ENCODE data around the gene GYS1.

Gene GYS1

DNA sequence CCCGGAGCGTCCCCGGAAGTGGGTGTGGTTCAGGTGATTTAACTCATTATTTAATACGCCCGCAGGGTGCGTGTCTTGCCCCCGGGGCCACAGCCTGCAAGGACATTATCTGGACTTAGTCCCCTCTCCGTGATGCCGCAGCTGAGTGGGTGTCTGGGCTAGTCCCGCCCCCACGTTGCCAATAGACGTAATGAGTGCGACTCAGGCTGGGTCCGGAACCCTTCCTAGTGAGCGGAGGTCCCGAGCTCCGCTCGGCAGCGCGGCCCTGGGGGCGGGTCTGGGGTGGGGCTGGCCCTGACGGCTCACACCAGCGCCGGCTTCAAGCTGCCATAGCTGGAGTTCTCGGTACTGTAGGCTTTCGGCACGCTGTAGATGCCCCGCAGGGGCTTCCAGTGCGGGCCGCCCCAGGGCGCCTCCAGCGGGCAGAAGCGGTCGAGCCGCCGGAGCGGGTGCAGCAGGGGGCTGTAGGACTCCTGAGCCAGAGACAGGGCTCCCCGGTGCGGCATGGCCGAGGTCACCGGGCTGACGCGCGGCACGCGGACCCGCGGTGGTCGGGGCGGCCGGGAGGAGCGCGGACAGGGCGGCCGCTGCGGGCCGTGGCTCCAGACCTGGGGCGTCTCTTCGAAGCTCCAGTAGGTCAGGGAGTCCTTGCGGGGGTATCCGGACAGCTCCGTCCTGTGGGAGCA is 24.7 kb upstream of the GYS1 start:
- peak; percentile 86 for DNase-seq

DNA sequence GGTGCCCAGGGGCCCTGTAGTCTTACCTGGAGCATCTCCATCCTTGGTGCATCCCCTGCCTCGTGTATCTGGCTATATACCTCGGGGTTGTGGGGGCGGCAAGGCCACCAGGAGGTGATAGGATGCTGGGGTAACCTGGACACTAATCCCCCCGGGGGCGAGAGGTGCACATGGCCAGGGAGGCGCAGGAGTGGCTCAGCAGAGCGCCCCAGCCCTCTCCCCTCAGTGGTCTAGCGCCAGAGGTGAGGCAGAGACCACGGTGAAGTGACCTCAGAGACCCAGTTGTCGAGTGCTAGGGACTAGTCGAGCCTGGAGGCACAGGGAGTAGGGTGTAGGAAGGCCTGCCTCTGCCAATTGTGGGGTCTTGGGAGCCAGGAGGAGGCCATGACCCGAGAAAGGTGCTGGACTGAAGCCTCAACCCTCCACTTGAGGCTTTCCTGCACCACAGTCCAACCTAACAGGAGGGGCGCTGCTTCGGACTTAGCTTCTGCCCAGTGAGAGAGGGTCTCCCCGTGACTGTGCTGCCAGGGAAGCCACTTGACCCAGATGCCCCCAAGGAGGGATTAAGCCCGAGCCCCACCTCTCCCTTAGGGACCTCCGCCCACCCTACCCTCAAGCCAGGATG is 24.0 kb upstream of the GYS1 start, which contains the start of gene LHB:
LHB (minus strand) TSS at position 51 of the 625 bp plus-strand sequence; CDS start at position 41, 10 bp downstream.
- DNase-seq = no peak

DNA sequence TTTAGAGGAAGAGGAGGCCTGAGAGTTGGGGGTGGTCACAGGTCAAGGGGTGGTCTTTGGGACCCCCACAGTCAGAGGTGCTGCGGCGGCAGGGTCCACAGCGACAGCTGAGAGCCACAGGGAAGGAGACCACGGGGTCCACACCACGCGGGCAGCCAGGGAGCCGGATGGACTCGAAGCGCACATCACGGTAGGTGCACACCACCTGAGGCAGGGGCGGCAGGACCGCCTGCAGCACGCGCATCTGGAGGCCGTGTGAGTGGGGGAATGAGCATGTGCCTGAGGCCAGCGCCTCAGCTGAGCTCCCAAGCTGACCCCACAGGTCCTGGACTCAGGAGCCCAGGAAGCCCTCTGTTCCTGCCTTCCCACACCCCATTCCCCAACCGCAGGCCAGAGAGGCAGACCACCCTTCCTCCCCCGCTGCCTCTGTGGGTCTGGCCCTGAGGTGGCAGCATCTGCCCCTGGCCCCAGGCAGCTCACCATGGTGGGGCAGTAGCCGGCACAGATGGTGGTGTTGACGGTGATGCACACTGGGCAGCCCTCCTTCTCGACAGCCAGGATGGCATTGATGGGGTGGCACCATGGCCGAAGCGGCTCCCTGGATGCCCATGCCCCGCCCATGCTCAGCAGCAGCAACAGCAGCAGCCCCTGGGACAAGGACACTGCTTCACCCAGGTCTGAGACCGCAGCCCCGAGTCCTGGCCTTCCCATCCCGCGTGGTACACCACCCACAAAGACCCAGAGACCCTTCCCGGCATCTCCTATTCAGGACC is 23.1 kb upstream of the GYS1 start:
- DNase-seq = no peak

DNA sequence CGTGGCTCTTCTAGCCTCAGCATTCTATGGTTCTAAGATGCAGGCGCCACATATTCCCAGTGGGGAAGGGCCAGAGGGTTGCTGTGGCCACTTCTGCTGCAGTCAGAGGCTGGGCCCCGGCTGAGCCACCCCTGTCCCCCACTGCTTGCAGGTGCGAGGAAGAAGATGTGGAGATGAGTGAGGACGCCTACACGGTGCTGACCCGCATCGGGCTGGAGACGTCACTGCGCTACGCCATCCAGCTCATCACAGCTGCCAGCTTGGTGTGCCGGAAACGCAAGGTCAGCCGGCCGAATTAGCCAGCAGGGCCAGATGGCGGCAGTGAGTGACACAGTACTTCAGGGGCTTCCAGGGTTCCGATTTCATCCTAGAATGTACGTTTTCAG is 21.8 kb upstream of the GYS1 start:
- no peak for DNase-seq

DNA sequence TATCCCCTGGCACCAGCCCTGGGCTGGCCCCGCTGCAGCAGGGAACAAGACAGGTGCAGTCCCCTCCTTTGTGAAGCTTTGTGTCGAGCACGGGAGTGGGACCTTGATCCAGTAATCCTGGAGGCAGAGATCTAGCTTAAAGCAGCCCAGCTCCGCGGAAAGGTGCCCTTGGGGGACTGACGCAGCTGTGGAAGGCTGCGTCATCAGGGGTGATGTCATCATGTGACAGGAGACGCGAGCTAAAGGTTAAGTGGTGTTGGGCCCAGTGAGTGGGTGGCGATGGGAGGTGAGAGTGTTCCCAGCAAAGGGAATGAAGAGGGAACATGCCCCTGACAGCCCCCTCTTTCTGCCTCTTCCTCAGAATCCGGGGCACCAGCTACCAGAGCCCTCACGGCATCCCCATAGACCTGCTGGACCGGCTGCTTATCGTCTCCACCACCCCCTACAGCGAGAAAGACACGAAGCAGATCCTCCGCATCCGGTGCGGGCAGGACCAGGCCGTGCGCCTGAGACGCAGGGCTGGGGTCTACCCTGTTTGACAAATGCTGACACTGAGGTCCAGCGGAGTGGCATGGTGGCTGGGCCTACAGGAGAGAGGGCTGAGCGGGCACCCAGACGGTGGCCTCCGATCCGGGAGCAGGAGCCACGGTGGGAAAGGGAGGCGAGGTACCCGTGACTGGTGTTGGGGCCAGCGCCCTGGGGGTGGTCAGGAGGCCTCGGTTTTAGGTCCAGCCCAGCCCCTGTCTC is 21.2 kb upstream of the GYS1 start:
- DNase-seq = no peak

GRCh38 chr19:49011194-49011593 is 18.1 kb upstream of the GYS1 start:
- no peak for DNase-seq

- no peak for DNase-seq
Measured at GRCh38 chr19:49010453-49010852, 17.3 kb upstream of the GYS1 start.

- no peak for DNase-seq
Measured at GRCh38 chr19:49009828-49010227, 16.7 kb upstream of the GYS1 start.

- no peak for DNase-seq
Measured at GRCh38 chr19:49006905-49007304, 13.8 kb upstream of the GYS1 start.

GRCh38 chr19:49004964-49005614 is 12.0 kb upstream of the GYS1 start:
- no peak for DNase-seq

DNA sequence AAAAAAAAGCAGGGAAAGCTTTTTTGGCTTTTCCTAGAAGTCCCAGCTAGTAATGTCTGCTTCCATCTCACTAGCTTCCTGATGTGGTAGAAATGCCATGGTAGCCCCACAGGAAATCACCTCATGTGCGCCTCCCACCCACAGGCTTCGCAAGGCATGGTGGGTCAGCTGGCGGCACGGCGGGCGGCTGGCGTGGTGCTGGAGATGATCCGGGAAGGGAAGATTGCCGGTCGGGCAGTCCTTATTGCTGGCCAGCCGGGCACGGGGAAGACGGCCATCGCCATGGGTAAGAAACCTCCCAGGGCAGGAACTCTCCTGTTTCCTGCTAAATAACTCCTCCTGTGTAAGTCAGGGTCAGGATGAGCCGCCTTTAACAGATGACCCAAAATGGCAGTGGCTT is 11.0 kb upstream of the GYS1 start:
- DNase-seq = no peak

- peak; percentile 87 for DNase-seq
Measured at GRCh38 chr19:48999481-49000325, 6.6 kb upstream of the GYS1 start.

DNA sequence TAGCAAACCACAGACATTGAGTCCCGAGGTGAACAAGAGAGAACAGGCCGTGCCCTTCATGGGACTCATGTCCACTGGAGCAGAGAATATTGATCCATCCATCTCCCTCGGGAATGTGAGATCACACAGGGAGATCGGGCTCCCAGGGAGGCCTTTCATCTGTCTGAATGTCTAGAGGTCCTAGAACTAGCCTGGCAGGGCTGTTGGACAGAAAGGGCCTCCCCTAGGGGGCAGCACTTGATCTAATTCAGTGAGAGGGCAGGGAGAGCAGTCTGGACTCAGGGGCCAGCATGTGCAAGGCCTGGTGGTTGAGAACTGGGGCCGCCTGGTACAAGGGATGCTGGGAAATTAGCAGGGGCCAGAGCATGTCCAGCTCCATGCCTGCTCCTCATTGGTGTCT is 4.9 kb upstream of the GYS1 start:
- peak; percentile 84 for DNase-seq

GRCh38 chr19:48994035-48994386 is 902 bp upstream of the GYS1 start:
- DNase-seq = no peak

- peak; percentile 39 for DNase-seq
Measured at GRCh38 chr19:48992581-48993174, 431 bp downstream of the GYS1 start.

- peak; percentile 52 for DNase-seq
Measured at GRCh38 chr19:48991873-48992580, 1.1 kb downstream of the GYS1 start.

GRCh38 chr19:48991011-48991609 is 2.0 kb downstream of the GYS1 start:
- no peak for DNase-seq

- DNase-seq = no peak
Measured at GRCh38 chr19:48990400-48990799, 2.7 kb downstream of the GYS1 start.

GRCh38 chr19:48989701-48990291 is 3.3 kb downstream of the GYS1 start:
- no peak for DNase-seq

DNA sequence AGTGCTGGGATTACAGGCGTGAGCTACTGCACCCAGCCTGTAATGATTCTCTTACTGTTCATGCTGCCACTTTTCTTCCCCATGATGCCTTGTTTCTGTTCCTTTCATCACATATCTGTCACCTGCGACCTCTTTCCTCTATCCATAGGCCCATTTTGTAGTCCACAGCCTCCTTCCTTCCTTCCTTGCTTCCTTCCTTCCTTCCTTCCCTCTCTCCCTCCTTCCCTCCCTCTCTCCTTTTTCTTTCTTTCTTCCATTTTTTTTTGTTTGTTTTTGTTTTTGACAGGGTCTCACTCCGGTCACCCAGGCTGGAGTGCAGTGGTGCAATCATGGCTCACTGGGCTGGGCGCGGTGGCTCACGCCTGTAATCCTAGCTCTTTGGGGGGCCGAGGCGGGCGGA is 4.2 kb downstream of the GYS1 start:
- DNase-seq = no peak
